HT-29 (cell line): Measurements from ENCODE around the gene LIMS2. TPM values are rescaled to one million over a fixed set of nuclear protein-coding genes. Genes with fewer than 3 reads are reported as not detected.

Source experiments
- DNase-seq: peaks from one replicate; pipeline ENCODE4 v3.0.0-alpha.2; 2015; ENCODE audit warnings: low spot score
- total RNA-seq: library from RNA; depleted of rRNA; stranded (reverse); fragments of >200 nt; shearing (Covaris generic); gene quantifications from 2 replicates; pipeline ENCODE4 v1.2.3, GENCODE V29; 2014

The LIMS2 gene
- total RNA-seq, 1 experiment from 2014 or later = 30.6 TPM

GRCh38 chr2:127658641-127659407 lies 16.5 kb downstream of the LIMS2 start:
- no peak for DNase-seq

GRCh38 chr2:127658146-127658545 lies 17.2 kb downstream of the LIMS2 start:
- DNase-seq = no peak

- no peak for DNase-seq
Observed at GRCh38 chr2:127657232-127657595, 18.1 kb downstream of the LIMS2 start.

GRCh38 chr2:127656569-127657231 lies 18.6 kb downstream of the LIMS2 start:
- DNase-seq = no peak

- no peak for DNase-seq
Observed at GRCh38 chr2:127655209-127656073, 19.9 kb downstream of the LIMS2 start.

DNA sequence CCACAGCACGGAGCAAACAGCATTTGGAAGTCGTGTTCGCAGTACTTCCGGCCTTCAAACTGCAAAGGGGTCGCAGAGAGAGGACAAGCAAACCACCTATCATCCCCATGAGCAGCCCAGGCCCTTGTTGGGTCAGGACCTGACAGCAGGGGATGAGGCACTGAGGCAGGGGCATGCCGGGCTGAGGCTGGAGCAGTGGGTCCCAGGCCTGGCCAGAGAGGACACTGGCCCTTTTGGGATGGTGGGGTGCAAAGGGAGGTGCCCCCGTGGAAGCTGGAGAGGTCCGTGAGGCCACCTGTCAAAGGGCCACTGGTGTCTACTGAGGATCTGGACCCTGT lies 20.5 kb downstream of the LIMS2 start:
- no peak for DNase-seq

DNA sequence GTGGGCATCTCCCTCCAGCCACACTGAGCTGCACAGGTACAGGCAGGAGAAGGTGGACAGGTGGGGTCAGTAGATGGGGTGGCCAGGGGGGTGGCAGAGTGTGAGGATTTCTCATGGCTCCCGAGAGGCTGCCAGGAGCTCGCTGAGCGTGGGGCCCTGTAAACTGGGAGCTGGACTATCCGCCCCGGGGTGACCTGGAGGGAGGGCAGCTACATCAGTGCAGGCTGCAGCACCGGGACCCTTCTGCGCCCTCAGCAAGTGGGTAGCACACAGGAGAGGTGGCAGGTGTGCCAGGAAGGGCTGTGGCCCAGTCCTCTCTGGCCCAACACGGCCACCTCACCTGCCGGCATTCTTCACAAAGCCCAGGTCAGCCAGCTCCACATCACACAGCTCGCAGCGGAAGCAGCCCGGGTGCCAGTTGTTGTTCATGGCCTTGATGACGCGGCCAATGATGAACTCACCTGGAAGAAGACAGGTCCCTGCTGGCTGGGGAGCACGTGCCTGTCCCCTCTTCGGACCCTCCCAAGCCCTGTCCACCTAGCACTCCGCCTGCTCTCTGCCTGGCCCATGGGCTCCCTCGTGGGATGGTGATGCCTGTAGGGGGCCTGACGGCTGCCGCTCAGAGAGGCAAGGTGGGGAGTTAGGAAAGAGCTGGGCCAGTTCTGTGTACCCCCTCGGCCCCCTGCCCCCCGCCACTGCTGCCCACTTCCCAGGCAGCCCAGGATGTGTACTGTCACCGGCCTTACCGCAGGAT lies 21.1 kb downstream of the LIMS2 start:
- DNase-seq = no peak

- DNase-seq = no peak
Observed at GRCh38 chr2:127653421-127654083, 21.8 kb downstream of the LIMS2 start.

GRCh38 chr2:127652786-127653357 lies 22.5 kb downstream of the LIMS2 start:
- no peak for DNase-seq

DNA sequence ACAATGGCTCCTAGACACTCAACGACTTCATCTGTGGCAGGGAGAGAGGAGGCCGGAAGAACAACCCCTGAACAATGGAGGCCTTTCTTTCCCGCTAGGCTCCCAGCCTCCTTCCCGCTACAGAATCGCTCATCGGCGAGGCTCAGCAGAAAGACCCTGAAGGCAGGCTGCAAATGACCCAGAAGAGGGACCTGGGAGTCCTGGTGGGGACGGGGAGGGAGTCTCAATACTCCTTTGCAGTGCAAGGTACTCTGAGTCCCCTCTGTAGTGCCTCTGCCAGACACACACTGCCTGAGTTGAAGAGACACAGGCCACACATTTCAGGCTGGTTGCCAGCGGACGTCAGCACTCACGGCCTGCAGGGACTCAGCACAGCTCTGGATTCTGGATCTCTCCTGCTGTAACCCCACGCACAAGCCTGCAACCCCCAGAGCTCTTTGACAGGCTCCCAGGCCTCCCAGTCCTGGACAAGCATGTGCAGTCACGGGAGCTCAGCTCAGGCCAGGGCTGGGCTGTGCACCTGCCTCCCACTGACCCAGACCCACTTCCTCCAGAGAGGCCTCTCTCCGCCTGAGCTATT lies 23.3 kb downstream of the LIMS2 start:
- no peak for DNase-seq

GRCh38 chr2:127651381-127651809 lies 23.9 kb downstream of the LIMS2 start:
- DNase-seq = no peak

DNA sequence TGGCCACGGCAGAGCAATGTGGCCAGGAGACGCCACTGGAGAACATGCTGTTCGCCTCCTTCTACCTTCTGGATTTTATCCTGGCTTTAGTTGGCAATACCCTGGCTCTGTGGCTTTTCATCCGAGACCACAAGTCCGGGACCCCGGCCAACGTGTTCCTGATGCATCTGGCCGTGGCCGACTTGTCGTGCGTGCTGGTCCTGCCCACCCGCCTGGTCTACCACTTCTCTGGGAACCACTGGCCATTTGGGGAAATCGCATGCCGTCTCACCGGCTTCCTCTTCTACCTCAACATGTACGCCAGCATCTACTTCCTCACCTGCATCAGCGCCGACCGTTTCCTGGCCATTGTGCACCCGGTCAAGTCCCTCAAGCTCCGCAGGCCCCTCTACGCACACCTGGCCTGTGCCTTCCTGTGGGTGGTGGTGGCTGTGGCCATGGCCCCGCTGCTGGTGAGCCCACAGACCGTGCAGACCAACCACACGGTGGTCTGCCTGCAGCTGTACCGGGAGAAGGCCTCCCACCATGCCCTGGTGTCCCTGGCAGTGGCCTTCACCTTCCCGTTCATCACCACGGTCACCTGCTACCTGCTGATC lies 24.4 kb downstream of the LIMS2 start:
- no peak for DNase-seq

DNA sequence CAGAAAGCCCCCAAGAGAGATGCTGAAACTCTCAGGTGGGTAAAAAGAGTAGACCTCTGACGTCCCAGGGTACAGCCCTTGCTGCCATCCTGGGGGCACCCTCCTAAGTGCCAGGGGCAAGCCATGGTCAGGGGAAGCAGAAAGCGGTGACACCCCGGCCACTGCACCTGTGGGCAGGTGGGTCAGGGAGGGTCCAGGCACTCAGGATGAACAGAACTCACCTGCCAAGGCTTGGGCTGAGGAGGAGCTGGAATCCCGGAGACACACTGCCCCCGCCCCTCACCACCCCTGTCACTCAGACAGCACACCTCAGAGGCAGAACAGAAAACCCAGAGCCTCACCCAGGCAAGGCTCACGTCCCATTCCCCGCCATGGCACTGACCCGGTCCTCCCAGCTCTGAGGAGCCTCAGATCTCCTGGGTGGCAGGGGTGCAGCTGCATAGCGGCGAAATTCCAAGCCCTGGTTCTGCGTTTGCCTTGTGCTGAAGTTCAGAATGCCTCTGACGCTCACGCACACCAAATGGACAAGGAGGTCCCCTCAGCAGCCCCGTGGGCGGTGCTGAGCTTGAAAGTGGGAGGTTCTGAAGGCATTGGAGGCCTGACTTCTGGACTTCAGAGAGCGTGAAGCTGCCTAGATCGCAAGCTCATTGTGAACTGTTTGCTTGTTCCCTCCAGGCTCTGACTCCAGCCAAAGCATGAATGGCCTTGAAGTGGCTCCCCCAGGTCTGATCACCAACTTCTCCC lies 25.1 kb downstream of the LIMS2 start:
- no peak for DNase-seq

DNA sequence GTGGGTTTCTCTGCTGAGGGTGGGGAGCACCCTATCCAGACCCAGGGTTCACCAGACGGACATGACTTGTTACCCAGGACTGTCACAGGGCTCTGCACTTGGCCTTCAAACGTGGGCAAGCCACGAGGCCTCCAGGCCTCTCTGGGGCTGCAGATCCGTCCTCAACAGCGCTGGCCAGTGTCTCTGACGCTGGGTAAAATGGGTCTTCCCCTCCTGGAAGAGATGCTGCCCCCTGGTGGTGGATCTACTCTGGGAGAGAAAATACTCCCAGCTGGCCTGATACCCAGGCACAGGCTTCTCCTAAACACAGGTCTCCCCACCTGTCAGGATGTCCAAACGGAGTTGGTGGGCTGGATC lies 25.7 kb downstream of the LIMS2 start:
- peak; percentile 93 for DNase-seq

DNA sequence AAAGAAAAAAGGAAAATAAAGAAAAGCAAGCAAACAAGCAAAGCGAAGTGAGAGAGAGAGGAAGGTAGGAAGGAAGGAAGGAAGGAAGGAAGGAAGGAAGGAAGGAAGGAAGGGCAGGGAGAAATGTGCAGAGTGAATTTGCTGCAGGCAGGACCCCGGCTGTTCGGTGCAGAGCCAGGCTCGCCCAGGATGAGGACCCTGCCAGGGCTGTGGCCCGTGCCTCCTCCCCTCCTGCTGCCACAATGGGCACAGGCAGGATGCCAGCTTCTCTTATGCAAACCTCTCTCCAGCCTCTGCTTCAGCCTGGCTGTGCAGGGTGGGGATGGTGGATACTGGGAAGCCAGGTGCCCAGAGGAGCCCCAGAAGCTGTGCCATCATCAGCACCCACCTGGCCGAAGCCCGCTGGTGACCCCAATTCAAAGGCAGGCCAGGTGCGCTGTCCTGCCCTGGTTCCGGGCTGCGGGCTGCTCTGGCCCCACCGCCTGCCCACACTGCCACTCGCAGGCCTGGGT lies 26.2 kb downstream of the LIMS2 start:
- DNase-seq = no peak

- no peak for DNase-seq
Observed at GRCh38 chr2:127648321-127648720, 27.0 kb downstream of the LIMS2 start.

DNA sequence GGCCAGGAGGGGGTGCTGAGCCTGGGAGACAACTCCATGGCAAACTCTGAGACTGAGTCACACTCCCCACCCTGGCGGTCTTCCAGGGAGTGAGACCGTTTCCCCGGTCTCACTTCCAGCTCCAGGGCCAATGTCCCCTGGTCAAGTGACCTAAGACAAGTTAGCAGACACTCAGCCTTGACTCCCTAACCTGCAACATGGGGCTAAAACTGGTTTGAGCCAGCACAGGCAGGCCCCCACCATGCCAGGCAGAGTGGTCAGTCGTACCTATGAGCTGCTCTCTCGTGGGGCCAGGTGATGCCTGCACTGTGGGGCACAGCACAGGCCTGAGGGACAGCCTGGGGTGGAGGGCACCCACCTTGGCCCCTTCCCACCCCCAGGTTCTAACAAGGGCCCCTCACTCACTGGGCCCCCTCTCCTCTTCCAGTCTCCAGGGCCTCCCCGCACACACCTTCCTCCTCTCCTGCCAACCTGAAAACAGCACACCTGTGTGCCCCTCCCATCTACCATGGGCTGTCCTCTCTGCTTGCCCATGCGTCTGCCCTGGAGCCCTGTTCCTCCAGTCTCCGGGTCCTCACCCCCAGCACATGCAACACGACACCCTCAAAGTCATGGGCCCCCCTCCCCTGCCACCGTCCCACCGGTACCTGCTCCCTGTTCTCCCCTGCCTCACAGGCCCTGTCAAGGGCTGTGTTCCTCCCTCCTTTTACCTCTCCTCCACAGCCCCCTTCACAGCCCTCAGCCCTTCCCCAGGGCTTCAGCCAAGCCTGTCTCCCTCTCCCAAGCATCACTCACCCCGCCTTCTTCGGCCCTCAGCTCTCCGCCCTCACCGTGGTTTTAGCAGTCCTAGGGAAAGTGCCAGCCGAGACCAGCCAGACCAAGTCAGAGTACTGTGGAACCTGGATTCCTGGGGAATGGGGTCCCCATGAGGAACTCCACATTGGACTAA lies 27.8 kb downstream of the LIMS2 start:
- peak; percentile 12 for DNase-seq
